Measurements from ENCODE around the gene GLI3. TPM values are rescaled to one million over a fixed set of nuclear protein-coding genes. Genes with fewer than 3 reads are reported as not detected.

The GLI3 gene
- total RNA-seq, 1 donor from 2014 or later: 27.7 TPM

DNA sequence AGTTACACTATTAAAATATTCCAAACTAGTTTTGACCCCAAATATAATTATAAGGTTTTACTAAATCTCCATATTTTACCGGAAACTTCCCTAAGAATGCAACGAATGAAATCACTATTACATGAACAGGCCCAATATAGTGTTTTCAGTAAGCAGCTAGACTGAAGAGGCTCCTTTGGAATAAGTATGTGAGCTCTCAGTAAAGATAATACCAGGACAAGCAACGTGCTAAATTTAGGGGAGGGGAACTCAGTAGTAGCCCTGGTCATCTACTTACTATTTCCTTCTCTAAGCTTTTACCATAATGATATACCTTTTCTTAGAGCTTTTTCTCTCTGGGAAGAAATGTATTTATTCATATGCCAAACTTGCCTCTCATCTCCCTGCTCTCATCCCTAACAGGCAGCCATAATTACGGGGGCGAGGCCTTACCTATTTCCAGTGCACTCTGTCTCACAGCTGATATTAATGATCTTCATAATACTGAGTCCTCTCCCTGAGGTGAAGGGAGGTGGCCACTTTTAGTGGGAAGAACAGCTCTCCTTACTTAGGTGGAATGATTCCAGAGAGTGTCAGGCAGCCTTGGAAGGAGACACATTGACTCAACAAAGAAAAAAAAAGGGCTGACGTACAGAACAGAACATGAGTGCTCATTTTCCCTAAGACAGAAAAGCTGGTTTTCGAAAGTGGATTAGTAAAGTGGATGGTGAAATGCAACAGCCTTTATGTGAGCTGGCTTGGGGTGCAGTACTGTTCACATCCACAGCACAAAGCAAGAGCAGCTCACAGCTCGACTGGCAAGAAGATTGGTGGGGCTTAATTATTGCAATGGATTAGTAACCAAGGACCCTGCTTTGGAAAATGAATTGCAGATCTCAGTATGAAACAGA is 165.4 kb downstream of the GLI3 start:
- H3K9me3 Mint-ChIP-seq (ENCODE audit: unreplicated experiment): no peaks in the 10 kb centered on the region

DNA sequence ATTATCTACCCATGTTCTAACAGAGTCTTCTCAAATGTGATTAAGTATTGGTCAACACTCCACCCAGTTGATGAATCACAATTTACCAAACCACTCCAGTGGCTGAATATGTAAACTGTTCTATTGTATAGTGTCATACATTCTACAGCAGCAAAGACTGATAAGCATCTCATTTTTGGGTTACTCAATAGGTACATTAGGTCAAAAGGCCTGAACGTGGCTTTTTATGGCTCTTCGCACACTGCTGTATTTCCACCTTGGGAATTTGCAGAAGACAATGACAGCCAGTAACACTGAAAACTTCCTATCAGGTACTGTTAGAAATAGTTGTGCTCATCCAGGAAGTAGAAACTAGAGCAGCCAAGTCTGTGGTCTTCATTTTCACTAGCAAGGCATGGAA is 166.9 kb downstream of the GLI3 start:
- Histone ChIP-seq H3K9me3 (ENCODE audit: insufficient read depth, low read depth, low read length) (no peaks in the 10 kb centered on the region), H3K27me3 (ENCODE audit: insufficient read depth, low read length) (no peaks in the 10 kb centered on the region), H3K9ac (ENCODE audit: low read length) (no peak overlapping the region), H3K4me2 (ENCODE audit: low read length) (no peak overlapping the region), H3K36me3 (ENCODE audit: insufficient read depth, low read length) (no peaks in the 10 kb centered on the region), H4K20me1 (ENCODE audit: insufficient read depth, low read length) (peaks cover 17% of the 10 kb centered on the region), H3K27ac (ENCODE audit: low read depth, low read length) (no peak overlapping the region), H3K4me1 (ENCODE audit: insufficient read depth, low read length) (peaks cover 11% of the 10 kb centered on the region), H2AFZ (ENCODE audit: low read depth, low read length) (no peak overlapping the region), H3K79me2 (ENCODE audit: insufficient read depth, low read length) (no peaks in the 10 kb centered on the region), H3K4me3 (ENCODE audit: insufficient read depth, low read depth, low read length) (no peak overlapping the region)
- no peaks in the 10 kb centered on the region for H3K27me3 Mint-ChIP-seq (ENCODE audit: low read depth, unreplicated experiment)
- peak; percentile 68 for FAIRE-seq
- TF ChIP-seq EZH2 (IDR thresholded peaks at IDR 0.05; ENCODE audit: insufficient read depth, low read length): no peak
- TF ChIP-seq, protein P1, sequence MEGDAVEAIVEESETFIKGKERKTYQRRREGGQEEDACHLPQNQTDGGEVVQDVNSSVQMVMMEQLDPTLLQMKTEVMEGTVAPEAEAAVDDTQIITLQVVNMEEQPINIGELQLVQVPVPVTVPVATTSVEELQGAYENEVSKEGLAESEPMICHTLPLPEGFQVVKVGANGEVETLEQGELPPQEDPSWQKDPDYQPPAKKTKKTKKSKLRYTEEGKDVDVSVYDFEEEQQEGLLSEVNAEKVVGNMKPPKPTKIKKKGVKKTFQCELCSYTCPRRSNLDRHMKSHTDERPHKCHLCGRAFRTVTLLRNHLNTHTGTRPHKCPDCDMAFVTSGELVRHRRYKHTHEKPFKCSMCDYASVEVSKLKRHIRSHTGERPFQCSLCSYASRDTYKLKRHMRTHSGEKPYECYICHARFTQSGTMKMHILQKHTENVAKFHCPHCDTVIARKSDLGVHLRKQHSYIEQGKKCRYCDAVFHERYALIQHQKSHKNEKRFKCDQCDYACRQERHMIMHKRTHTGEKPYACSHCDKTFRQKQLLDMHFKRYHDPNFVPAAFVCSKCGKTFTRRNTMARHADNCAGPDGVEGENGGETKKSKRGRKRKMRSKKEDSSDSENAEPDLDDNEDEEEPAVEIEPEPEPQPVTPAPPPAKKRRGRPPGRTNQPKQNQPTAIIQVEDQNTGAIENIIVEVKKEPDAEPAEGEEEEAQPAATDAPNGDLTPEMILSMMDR (IDR thresholded peaks at IDR 0.05; ENCODE audit: insufficient read depth, low read depth, low read length): no peak
- peak; percentile 51 for DNase-seq (ENCODE audit: low read depth)
- H3K4me1 Mint-ChIP-seq (ENCODE audit: low read depth, unreplicated experiment): peaks cover 17% of the 10 kb centered on the region
- no peak overlapping the region for H3K27ac Mint-ChIP-seq (ENCODE audit: unreplicated experiment)
- no peaks in the 10 kb centered on the region for H3K9me3 Mint-ChIP-seq (ENCODE audit: unreplicated experiment)
- peaks cover 5% of the 10 kb centered on the region for H3K36me3 Mint-ChIP-seq (ENCODE audit: low read depth, unreplicated experiment)
- no peak overlapping the region for H3K4me3 Mint-ChIP-seq (ENCODE audit: unreplicated experiment)

More for the DNA sequence above, 165.4 kb downstream of the GLI3 start:
- Histone ChIP-seq H3K4me3 (ENCODE audit: insufficient read depth, low read depth, low read length) (no peak overlapping the region), H3K36me3 (ENCODE audit: insufficient read depth, low read length) (no peaks in the 10 kb centered on the region), H2AFZ (ENCODE audit: low read depth, low read length) (no peak overlapping the region), H3K4me2 (ENCODE audit: low read length) (no peak overlapping the region), H3K9me3 (ENCODE audit: insufficient read depth, low read depth, low read length) (no peaks in the 10 kb centered on the region), H3K4me1 (ENCODE audit: insufficient read depth, low read length) (peaks cover under 1% of the 10 kb centered on the region), H4K20me1 (ENCODE audit: insufficient read depth, low read length) (peaks cover 6% of the 10 kb centered on the region), H3K79me2 (ENCODE audit: insufficient read depth, low read length) (no peaks in the 10 kb centered on the region), H3K9ac (ENCODE audit: low read length) (no peak overlapping the region), H3K27ac (ENCODE audit: low read depth, low read length) (no peak overlapping the region), H3K27me3 (ENCODE audit: insufficient read depth, low read length) (no peaks in the 10 kb centered on the region)
- H3K27me3 Mint-ChIP-seq (ENCODE audit: low read depth, unreplicated experiment): no peaks in the 10 kb centered on the region
- H3K4me3 Mint-ChIP-seq (ENCODE audit: unreplicated experiment): no peak overlapping the region
- peaks cover 7% of the 10 kb centered on the region for H3K36me3 Mint-ChIP-seq (ENCODE audit: low read depth, unreplicated experiment)
- FAIRE-seq: peak; percentile 47
- no peak overlapping the region for H3K27ac Mint-ChIP-seq (ENCODE audit: unreplicated experiment)
- peak; percentile 64 for DNase-seq (ENCODE audit: low read depth)
- TF ChIP-seq EZH2 (IDR thresholded peaks at IDR 0.05; ENCODE audit: insufficient read depth, low read length): no peak
- TF ChIP-seq, protein P1 (IDR thresholded peaks at IDR 0.05; ENCODE audit: insufficient read depth, low read depth, low read length): no peak
- peaks cover 13% of the 10 kb centered on the region for H3K4me1 Mint-ChIP-seq (ENCODE audit: low read depth, unreplicated experiment)

GRCh38 chr7:42069590-42069989 is 167.4 kb downstream of the GLI3 start:
- H3K9me3 ChIP-seq (ENCODE audit: insufficient read depth, low read depth, low read length): no peaks in the 10 kb centered on the region
- H3K36me3 ChIP-seq (ENCODE audit: insufficient read depth, low read length): no peaks in the 10 kb centered on the region
- H3K79me2 ChIP-seq (ENCODE audit: insufficient read depth, low read length): no peaks in the 10 kb centered on the region
- Mint-ChIP-seq H3K27ac (ENCODE audit: unreplicated experiment) (no peak overlapping the region), H3K9me3 (ENCODE audit: unreplicated experiment) (no peaks in the 10 kb centered on the region), H3K27me3 (ENCODE audit: low read depth, unreplicated experiment) (no peaks in the 10 kb centered on the region), H3K4me3 (ENCODE audit: unreplicated experiment) (no peak overlapping the region), H3K4me1 (ENCODE audit: low read depth, unreplicated experiment) (peaks cover 17% of the 10 kb centered on the region), H3K36me3 (ENCODE audit: low read depth, unreplicated experiment) (peaks cover 5% of the 10 kb centered on the region)
- H4K20me1 ChIP-seq (ENCODE audit: insufficient read depth, low read length): peaks cover 20% of the 10 kb centered on the region
- no peak overlapping the region for H3K27ac ChIP-seq (ENCODE audit: low read depth, low read length)
- H3K4me1 ChIP-seq (ENCODE audit: insufficient read depth, low read length): peaks cover 11% of the 10 kb centered on the region
- TF ChIP-seq, protein P1 (IDR thresholded peaks at IDR 0.05; ENCODE audit: insufficient read depth, low read depth, low read length): no peak
- no peak for TF ChIP-seq EZH2 (IDR thresholded peaks at IDR 0.05; ENCODE audit: insufficient read depth, low read length)
- no peak overlapping the region for H2AFZ ChIP-seq (ENCODE audit: low read depth, low read length)
- no peaks in the 10 kb centered on the region for H3K27me3 ChIP-seq (ENCODE audit: insufficient read depth, low read length)
- no peak for FAIRE-seq
- no peak for DNase-seq (ENCODE audit: low read depth)
- no peak overlapping the region for H3K4me3 ChIP-seq (ENCODE audit: insufficient read depth, low read depth, low read length)
- H3K9ac ChIP-seq (ENCODE audit: low read length): no peak overlapping the region
- no peak overlapping the region for H3K4me2 ChIP-seq (ENCODE audit: low read length)
